Keratinocyte (primary cell): ENCODE measurements around the gene RHOBTB1.

Experiments
- EZH2 ChIP-seq: IDR thresholded peaks from one replicate; pipeline ENCODE4 v1.6.1; 2012; ENCODE audit warnings: inconsistent platforms, mild to moderate bottlenecking, low read length, moderate library complexity
- TF ChIP-seq, protein P1 (sequence below), 3 experiments: IDR thresholded peaks in 1 of 3; conservative IDR thresholded peaks in 1 of 3; optimal IDR thresholded peaks in 1 of 3; 2 replicates in 2 of 3; 3 replicates in 1 of 3; pipeline versions ENCODE3 to v1.5.1; 2011; ENCODE audit warnings: low read length in 3 of 3, mild to moderate bottlenecking in 3 of 3, moderate library complexity in 2 of 3, control low read depth in 1 of 3, inconsistent platforms in 1 of 3; ENCODE audit not compliant: insufficient read depth in 2 of 3; ENCODE audit errors: extremely low read depth in 1 of 3

DNA sequence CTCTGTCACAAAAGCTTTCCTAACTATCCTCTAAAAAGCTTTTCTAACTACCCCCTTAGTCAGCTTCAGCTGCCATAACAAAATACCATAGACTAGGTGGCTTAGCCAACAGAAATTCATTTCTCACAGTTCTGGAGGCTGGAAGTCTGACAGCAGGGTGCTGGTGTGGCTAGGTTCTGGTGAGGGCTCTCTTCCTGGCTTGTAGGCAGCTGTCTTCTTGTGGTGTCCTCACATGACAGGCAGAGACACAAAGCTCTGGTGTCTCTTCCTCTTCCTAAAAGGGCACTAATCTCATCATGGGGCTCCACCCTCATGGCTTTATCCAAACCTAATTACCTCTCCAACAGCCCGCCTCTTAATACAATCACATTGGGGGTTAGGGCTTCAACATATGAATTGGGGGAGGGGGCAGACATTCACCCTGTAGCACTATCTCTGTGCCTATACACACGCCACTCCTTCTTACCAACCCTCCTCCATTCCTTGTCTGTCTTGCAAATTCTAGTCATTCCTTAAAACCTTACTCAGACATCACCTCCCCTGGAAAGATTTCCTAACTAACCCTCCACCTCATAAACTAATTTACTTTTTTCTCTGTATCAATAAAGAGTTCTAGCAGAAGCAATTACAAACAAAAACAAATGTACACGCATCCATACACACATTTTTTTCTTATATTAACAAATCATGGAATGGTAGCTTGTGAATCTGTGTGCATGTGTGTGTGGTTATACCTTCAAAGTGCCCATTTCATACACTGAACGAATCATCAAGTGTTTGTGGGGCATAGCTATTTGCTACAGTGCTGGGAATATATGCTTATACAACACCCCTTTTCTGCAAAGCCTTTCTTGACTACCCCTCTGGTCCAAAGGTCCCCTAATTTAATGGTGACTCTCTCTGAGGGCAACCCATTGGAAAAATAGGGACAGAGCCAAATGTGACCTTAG is 26.4 kb downstream of the RHOBTB1 start:
- TF ChIP-seq, protein P1, sequence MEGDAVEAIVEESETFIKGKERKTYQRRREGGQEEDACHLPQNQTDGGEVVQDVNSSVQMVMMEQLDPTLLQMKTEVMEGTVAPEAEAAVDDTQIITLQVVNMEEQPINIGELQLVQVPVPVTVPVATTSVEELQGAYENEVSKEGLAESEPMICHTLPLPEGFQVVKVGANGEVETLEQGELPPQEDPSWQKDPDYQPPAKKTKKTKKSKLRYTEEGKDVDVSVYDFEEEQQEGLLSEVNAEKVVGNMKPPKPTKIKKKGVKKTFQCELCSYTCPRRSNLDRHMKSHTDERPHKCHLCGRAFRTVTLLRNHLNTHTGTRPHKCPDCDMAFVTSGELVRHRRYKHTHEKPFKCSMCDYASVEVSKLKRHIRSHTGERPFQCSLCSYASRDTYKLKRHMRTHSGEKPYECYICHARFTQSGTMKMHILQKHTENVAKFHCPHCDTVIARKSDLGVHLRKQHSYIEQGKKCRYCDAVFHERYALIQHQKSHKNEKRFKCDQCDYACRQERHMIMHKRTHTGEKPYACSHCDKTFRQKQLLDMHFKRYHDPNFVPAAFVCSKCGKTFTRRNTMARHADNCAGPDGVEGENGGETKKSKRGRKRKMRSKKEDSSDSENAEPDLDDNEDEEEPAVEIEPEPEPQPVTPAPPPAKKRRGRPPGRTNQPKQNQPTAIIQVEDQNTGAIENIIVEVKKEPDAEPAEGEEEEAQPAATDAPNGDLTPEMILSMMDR (optimal IDR thresholded peaks at IDR 0.05 in 1 of 3, IDR thresholded peaks at IDR 0.05 in 1 of 3, conservative IDR thresholded peaks at IDR 0.05 in 1 of 3; ENCODE audit: extremely low read depth in 1 of 3, insufficient read depth in 2 of 3, low read length in 3 of 3), result no peak
- TF ChIP-seq EZH2, result no peak
